M059J (cell line): ENCODE results near the gene WNT3. TPM values are rescaled to one million over a fixed set of nuclear protein-coding genes. Genes with fewer than 3 reads are reported as not detected.
"Not testable (repeated sequence)": the region's sequence is repeated elsewhere in the genome, so short reads cannot be mapped to it uniquely, and the experiment has no call there.

Experiments
- DNase-seq: peaks from one replicate; pipeline ENCODE4 v3.0.0-alpha.2; 2012; ENCODE audit warnings: low read depth
- total RNA-seq: library from RNA; depleted of rRNA; stranded (reverse); fragments of >200 nt; shearing (Covaris generic); gene quantifications from 2 replicates; pipeline ENCODE4 v1.2.3, GENCODE V29; 2014

Gene WNT3
- total RNA-seq, 1 experiment from 2014 or later: 5.0 TPM

DNA sequence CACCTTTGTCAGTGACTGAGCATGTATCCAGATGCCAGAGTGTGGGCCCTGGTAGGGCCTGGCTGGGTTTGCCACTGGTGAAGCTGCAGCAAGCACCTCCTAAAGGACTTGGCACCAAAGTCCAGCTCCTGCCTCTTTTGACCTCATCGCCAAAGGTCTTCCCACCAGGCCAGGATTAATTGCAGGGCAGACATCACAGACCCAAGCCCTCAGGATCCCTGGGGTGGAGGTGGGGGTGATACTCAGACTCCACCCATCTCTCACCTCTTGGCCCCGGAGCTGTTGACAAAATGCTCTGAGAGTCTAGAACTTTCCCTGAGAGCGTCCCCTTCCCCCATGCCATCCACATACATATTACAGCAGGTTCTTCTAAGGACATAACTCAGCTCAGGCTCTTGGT lies 4.6 kb downstream of the WNT3 start:
- no peak for DNase-seq

DNA sequence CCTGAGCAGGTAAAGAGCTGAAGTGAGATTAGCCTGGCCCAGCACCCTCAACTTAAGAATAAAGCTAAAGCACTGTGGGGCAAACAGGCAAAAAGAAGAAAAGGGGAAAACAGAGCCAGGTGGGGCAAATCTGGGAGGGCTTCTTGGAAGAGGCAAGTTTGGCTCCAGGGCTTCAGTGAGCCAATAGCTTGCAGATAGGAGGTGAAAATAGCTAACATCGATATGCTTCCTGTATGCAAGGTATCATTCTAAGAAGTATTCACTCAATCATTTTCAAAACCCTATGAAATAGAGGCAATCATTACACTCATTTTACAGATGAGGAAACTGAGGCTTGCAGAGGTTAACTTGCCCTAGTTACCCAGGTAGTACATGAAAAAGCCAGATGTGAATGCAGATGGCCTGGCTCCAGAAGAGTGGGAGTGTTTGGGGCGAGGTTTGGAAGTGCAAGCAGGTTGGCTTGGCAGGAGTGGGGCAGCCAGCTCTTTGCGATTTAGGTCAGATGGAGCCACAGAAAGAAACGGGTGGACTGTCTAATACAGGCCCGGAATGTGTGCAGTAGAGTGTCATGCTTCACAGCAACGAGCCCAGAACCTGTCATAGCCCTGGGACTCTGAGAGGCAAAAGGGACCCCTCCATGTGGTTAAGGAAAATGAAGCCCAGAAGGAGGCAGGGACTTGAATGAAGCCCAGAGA lies 5.7 kb downstream of the WNT3 start:
- no peak for DNase-seq

DNA sequence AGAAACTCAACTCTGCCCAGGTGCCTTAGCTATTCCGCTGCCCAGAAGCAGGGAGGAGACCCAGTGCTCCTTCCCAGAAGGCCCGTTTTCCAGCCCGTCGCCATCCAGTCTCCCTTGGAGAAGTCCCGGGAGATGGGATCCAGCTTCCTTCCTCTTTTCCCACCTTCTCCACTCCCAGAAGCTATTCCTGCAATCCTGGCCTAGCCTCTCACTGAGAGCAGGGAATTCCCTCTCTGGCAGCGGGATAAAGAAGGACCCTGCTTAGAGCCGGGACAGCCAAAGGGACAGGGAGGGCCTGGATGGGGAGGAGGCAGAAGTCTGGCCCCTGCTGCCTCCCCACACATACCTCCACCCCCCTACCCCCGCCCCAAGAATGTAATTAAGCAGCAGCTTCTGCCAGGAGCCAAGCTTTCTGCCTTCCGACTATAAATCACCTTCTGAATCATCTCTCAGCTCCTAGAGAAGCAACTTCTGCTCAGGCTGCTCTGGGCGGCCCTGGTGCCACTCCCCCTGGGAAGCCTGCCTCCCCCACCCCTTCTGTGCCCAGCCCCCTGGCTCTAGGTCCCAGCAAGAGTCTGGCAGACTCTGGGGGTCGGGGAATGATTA lies 6.4 kb downstream of the WNT3 start:
- DNase-seq: peak; percentile 68

DNA sequence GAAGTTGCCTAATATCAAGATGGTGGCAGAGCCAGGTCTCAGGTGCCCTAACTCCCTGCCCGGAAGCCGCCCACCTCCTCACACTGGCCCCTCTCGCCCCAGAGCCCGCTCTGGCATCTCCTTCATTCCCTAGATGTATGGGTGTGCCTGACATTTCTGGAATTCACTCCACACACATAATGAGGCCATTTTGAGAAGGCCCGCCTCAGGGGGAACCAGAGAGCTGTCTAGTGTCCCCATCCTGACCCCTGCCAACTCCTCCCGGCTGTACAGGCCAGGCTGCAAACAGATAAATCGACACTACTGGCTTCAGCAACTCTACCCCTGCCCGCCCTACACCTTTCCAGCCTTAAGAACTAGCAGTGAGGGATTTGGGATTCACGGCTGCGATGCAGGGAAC lies 7.7 kb downstream of the WNT3 start:
- no peak for DNase-seq

DNA sequence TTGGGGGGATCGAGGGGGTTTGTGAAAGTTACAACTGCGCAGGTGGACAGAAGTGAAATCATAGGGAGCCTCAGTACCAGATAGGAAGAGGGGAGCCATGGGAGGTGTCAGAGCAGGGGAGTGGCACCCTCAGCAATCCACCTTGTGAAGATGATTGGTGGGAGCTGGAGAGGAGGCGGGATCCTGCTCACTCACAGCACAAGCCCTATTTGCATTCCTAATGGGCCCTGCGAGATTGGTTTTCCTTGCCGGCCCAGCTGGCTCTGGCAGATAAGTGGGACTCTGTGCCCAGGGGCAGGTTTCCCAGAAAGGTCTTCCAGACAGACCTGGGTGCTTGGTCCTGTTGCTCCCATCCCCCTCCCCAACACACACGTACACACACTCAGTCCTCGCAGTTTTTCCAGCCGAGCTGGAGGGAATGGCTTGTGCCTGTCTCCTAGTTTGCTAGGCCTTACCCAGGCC lies 9.4 kb downstream of the WNT3 start:
- DNase-seq: no peak

DNA sequence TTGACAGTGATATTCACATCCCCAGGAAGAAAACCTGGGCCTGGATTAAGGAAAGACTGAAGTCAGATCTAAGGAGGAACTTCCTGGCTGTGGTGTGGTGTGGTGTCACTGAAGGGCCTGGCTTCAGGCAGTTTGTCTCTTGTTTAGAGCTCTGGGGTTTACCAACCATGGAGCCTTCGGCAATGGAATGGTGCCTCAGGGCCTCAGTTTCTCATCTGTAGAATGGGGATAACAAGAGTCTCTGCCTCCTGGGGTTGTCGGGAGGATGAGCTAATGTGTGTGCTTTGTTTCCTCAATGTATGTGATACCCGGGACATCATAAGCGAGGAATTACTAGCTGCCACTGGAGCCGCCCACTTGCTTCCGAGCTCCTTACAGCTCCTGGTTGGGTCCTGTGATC lies 12.7 kb downstream of the WNT3 start:
- DNase-seq: no peak

DNA sequence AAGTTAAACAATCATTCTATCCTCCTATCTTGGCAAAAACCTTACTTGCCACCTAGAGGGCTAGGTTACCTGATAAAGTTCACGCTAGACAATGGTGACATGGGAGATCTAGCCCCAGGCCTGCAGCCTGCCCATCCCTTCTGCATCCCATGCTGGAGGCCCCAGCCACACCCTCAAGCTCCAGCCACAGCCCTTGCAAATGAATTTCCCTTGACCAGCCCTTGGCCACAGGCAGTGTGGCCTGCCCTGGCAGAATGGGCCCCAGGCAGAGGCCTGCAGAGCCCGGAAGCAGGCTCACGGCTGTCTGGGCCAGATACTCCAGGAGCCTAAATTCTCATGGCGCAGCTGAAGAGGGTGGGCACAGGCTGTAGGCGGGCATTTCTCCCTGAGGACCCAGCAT lies 14.9 kb downstream of the WNT3 start:
- DNase-seq: no peak

DNA sequence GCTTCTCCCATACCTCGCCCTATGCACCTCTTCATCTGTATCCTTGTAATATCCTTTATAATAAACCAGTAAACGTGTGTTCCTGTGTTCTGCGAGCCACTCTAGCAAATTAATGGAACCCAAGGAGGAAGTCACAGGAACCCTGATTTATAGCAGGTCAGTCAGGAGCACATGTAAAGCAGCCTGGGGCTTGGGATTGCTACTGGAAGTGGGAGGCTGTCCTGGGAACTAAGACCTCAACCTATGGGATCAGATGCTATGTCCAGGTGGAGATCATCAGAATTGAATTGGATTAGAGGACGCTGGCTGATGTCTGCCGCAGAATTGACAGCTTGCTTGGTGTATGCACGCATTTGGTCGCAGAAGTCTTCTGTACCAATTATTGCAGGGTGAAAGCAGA lies 15.7 kb downstream of the WNT3 start:
- no peak for DNase-seq

DNA sequence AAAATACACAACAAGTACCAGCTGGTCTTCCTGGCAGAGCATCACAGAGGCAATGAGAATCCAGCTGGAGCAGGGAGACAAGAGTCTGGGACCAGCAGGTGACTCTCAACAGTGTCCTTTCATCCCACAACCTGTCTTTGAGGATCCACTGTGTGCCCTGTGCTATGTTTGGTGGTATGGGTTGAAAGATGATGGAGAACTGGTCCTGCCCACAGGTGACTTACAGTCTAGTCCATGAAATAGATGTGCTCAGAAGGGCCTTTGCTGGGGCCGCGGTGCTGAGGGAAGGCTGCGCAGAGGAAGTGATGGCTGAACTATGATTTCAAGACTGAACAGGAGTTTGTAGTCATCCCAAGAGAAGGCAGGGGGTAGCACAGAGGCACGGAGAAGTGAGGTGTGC lies 17.9 kb downstream of the WNT3 start:
- no peak for DNase-seq

DNA sequence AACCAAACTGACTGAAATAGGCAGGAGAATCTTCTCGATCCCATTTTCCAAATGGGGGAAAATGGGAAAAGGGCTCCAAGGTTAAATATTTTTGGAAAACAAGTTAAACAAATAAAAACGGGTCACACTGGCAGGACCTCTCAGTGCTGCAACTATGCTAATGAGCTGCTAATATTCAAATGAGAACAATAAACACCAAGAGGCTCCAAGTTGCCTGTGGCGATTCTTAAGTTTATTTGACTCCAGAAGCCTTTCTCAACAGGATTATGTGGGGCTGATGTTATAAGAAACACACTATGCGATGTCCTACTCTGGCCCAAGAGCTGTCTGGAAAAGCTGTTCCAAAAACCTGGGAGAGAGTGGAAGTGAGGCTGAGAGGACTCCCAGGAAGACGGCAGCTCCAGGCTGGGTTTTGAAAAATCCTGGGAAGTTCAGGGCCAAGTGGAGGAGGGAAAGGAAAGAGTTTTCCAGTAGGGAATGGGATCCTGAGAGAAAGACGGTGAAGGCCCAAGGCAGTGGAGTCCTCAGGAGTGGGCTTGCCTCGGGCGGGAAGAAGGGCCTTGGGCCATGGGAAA lies 21.4 kb downstream of the WNT3 start:
- no peak for DNase-seq

DNA sequence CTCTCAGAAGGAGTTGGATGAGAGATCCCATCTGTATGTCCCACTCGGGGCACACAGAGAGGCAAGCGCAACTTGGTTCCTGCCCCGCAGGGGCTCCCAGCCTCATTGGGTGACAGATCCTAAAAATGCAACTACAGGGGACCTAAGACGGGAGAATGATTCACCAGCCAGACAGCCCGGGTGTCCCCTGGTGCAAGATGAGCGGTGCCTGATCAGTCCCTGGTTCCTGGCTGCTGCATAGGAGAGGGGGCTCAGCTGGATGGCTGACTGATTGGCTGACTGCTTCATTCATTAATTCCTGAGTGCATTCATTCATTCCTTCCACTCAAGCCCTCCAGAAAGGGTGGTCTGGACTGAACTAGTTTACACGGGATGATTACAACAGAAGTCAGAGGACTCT lies 22.0 kb downstream of the WNT3 start:
- DNase-seq: no peak

DNA sequence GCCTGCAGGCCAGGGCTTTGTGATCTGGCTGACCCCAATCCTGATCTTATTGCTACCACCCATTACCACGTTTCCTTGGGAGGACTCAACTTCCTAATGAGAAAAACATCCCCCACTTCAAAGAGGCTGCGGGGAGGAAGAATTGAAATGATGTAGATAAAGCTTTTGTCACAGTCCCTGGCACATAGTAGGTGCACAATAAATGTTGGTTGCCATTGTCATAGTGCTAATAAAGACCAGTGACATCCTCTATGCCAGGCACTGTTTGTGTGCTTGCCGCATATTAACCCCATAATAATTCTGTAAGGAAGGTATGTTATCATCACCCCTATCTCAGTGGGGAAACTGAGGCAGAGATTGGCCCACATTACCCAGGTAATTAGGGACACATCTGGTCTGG lies 22.4 kb downstream of the WNT3 start:
- DNase-seq: no peak

DNA sequence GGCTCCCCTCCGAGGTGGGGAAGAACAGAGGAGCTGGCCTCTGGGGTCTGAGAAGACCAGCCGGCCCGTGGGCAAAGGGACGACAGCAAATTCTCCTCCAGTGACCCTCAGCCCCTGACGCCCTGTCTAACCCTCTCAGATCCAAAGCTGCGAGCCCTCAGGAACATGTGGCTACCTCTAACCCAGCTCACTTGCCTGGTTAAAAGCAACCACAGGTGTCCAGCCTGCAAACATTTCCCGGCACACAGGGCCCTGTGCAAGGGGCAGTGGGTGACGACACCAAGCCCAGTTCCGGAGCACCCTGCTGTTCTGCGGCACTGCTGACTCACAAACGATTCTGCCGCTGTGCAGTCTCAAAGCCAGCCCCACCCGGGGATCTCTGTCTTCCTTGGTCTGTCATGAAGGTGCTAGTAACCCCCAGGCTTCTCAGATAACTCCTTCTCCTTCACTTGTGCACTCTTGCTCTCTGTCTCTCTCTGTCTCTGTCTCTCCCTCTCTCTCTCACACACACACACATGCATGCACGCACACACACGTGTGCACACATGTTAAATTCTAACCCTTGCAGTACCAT lies 23.0 kb downstream of the WNT3 start:
- DNase-seq: no peak

DNA sequence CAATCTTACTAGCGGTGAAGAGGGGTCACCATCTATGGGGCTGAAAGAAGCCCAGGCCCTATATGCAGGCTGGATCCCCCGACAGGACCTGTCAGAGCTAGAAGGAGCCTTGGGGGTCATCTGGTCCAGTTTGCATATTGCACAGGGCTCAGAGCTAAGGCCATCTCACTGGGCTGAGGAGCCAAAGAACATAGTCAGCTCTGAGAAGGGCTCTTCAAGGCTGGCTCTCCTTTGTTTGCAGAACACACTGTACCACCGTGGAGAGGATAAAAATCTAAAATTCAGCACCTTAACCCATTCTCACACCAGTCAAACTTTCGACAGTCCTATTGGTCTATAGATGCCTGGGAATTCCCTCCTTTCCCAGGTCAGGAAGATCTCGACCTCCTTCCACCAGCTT lies 24.2 kb downstream of the WNT3 start:
- no peak for DNase-seq

DNA sequence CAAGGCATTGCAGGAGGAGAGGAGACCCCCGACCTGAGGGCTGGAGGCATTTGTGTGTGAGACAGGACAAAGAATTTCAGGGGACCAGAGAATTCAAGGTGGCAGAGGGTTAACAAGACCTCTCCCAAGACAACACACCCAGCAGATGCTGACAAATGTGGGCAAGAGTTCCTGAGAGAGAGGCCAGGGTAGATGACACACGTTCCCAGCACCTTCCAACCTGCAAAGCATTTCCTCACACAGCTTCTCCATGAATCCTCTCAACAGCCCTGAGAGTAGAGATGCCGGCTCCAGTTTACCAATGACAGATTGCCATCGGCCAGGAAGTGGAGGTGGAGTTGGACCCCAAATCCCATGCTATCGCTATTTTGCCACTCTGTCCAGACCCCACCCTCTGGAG lies 25.0 kb downstream of the WNT3 start:
- no peak for DNase-seq

DNA sequence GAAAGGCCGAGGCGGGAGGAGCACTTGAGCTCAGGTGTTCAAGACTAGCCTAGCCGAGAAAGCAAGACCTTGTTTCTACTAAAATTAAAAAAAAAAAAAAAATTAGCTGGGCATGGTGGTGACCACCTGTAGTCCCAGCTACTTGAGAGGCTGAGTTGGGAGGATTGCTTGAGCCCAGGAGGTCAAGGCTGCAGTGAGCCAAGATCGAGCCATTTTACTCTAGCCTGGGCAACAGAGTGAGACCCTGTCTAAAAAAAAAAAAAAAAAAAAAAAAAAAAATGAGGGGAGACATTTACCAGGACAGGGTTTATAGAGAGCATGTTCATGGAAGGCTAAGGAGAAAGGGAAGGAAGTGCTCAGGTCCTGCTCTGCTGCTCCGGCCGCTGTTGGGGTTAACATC lies 25.5 kb downstream of the WNT3 start:
- DNase-seq: not testable (repeated sequence)

DNA sequence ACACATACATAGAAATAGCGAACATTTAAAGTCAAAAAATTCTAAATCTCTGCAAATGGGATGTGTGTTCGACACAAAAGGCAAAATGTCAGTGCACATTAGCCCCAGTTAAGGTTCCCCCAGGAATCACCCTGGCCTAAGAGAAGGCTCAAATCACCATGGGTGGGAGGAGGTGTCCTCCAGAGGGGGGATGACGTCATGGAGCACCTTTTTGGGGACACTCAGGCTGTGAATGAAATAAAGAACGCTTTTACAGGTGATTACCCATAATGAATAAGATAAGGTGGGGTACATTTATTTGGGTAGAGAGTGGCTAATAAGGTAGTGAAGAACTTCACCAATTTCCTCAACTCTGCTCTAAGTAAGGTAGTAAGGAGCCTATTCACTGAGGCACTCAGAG lies 26.4 kb downstream of the WNT3 start:
- DNase-seq: no peak

DNA sequence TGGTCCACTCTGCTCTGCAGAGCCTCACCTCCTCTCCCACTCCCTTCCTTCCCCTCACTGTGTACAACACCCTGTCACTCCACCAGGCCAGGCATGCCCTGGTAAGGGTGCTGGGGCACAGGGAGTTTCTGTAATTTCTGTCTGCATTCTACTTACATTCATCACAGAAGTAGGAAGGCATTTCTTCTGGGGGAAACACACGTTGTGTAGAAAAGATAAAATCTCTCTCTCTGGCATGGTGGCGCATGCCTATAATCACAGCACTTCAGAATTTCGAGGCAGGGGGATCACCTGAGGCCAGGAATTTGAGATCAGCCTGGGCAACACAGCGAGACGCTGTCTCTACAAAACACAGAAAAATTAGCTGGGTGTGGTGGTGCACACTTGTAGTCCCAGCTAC lies 27.0 kb downstream of the WNT3 start:
- DNase-seq: no peak

DNA sequence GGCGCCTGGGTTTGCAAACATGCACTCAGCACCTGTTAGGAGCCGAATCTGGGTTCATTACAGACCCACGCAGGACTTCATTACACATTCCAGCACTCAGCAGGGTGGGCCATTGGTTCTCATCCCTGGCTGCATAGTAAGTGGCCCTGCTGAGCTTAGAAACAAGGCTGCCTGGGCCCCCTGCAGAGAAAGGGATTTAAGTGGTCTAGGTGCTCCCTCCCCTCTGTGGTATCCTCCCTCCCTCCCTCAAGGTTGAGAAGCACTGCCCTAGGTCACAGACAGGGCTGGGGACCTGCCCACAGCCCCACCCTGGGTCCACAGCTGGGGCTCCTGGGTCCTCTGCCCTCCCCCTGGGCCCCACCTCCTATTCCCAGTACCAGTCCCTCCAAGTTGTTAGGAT lies 28.3 kb downstream of the WNT3 start:
- no peak for DNase-seq

DNA sequence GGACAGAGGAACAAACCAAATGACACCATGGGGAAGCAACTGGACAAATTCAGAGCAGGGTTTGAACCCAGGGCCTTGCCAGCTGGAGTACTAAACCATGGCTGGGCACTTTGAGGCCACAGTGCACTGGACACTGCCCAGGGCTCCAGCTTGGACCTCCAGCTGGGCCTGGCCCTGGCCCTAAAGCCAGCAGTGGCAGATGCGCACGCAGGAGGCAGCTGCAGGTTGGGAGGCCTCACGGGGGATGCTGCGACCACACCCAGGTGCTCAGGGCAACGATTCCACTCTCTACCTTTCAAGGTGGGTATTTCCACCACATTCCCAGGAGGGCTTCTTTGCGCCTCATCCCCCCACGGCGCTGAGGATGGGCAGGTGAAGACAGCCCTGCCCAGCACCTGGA lies 28.9 kb downstream of the WNT3 start:
- DNase-seq: no peak

DNA sequence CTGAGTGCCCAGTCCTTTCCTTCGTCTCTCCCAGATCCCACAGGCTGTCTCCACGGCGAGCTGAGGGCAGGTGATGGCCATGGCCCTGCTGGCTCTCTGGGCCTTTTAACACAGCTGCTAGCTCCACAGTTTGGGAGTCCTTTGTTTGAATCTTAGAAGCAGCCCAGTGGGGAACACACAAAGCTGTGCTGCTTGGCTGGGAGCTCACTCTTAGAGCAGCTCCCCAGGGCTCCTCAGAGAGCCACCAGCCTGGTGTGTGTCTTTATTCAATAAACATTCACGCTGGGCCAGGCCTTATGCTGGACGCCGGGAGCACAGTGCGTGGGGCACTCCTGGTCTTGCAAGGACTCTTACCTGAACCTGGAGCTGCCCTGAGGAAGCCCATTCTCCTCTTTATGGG lies 29.7 kb downstream of the WNT3 start:
- no peak for DNase-seq

DNA sequence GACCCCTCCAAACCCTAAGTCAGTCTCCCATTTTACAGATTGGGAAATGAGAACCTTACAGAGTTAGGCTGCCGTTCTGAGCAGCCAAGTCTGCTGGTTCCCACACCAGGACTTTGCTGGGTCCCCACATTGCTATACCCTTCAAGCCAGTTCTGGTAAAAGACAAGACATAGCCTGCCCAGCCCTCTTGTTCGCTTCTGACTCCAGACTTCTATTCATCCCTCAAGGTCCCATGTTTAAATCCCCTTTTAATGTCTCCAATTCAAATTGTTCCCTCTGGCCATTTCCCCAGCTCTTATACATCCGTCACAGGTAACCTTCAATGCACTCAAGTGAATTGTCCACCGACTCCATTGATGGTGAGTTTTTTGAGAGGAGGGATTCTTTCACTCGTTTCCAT lies 30.2 kb downstream of the WNT3 start:
- DNase-seq: no peak

DNA sequence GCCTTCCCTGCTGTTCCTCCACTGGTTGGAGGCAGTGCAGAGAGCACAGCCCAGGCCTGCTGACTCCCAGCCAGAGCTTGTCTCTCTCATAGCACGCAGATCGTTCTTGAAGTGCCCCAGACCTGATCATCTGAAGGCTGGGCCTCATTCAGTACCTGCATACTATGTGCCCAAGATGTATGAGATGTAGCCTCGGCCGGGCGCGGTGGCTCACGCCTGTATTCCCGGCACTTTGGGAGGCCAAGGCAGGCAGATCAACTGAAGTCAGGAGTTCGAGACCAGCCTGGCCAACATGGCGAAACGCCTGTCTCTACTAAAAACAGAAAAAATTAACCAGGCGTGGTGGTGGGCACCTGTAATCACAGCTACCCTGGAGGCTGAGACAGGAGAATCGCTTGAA lies 31.0 kb downstream of the WNT3 start:
- no peak for DNase-seq
